LNCaP clone FGC (cell line): ENCODE data around the gene GAB2.

Source experiments
- DNase-seq: peaks from one replicate; pipeline ENCODE4 v3.0.0-alpha.2; 2011; ENCODE audit warnings: low read depth
- H3K4me3 ChIP-seq: 2 replicates; pipeline ENCODE4 v1.5.1; 2011; ENCODE audit warnings: mild to moderate bottlenecking, low read depth, low read length, control low read depth
- CTCF ChIP-seq: IDR thresholded peaks from 2 replicates; pipeline ENCODE4 v1.5.1; 2012; ENCODE audit warnings: mild to moderate bottlenecking; ENCODE audit not compliant: control insufficient read depth, insufficient read depth; ENCODE audit errors: extremely low read depth

The GAB2 gene

DNA sequence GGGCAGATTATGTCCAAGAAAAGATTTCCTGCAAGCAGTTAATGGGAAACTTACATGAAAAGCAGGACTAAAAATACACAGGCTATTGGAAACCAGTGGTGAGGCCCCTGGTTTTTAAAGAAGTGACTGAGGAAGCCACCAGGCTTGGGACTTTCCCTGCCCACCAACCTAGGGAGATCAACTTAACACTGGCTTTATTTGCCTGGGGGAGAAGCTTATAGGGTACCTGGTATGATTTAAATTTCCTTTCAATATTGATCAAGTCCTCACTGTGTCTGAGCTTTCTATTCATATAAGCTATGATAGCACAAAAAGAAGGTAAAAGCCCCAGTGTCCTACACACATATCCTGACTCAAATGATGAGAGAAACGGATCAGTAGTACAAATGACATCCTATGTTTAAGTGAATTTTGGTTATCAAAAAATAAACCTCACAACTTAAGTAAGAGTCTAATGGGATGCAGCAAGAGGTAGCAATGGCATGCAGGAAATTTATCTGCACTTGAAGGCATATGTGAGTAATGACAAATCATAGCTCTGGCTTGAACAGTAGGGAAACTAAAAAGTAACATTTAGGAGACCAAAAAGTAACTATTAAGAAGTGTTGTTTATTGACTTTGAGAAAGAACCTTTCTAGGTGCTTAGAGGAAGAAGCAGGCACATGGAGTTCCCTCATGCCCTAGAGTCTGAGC is 85.3 kb downstream of the GAB2 start:
- no peak for TF ChIP-seq CTCF
- no peak overlapping the region for H3K4me3 ChIP-seq
- no peak for DNase-seq

DNA sequence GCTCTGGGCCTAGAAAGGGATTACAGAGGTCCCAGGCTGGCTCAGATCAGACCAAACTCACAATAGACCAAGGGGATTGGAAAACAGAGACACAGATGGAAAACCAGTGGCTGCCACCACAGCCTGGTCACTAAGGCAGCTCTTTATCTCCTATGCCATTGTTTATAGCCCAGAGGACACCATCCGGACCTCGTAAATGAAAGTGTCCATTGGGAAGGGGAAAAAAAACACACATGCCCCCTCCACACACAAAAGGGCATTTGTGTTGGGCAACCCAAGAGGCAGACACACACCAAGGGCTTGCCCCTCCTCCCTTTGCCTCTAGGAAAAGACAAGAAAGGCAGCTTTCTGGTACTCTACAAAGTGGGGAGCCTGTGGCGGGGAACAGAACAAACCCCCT is 85.9 kb downstream of the GAB2 start:
- no peak for DNase-seq
- TF ChIP-seq CTCF, result no peak
- no peak overlapping the region for H3K4me3 ChIP-seq

GRCh38 chr11:78330361-78330760 is 87.3 kb downstream of the GAB2 start:
- H3K4me3 ChIP-seq, result no peak overlapping the region
- DNase-seq, result no peak
- TF ChIP-seq CTCF, result no peak

DNA sequence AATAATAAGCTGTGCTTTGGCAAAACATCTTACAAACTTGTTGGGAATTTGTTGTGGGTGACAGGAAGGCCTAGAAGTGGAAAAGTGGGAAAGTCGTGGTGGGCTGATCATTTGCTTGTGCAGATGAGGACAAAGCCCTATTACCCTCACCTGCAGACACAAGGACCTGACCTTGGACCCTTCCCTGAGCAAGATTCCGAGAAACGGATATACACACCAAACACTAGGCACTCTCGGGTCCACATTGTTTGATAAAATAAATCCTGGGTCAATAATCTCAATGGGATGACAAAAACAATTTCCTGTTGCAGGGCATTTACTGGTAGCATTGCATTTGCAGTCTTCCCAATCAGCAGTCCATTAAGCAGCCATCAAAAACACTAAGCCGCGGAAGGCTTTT is 89.7 kb downstream of the GAB2 start:
- DNase-seq, result no peak
- no peak overlapping the region for H3K4me3 ChIP-seq
- TF ChIP-seq CTCF, result no peak

DNA sequence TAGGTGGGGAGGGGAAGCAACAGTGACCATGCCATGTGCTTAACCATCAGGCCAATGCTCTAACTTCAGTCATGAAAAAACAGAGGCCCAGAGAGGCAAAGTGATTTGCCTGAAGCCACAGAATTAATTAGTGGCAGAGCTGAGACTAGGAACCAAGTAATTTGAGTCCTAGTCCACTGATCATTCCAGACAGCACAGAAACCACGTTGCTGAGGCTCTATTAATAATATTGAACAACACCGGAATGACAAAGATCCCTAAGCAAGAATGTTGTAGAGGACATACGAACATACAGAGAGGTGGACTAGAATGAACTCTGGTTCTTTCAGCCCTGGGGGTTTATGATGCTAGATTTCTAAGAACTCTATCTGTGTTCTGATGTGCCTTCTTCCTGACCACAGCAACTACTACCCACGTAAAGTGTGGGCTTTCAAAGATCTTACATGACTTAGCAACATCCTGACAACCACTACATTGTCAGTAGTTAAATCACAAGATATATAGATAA is 92.3 kb downstream of the GAB2 start:
- no peak overlapping the region for H3K4me3 ChIP-seq
- no peak for DNase-seq
- no peak for TF ChIP-seq CTCF

DNA sequence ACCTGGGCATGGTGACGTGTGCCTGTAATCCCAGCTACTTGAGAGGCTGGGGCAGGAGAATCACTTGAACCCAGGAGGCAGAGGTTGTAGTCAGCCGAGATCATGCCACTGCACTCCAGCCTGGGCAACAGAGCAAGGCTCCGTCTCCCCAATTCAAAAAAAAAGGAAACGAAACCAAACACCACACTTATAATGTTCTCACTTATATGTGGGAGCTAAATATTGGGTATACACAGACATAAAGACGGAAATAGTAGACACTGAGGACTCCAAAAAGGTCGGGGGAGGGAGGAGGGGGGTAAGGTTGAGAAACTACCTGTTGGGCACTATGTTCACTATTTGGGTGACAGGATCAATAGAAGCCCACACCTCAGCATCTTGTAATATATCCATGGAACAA is 94.3 kb downstream of the GAB2 start:
- no peak overlapping the region for H3K4me3 ChIP-seq

More for the DNA sequence above, 94.3 kb downstream of the GAB2 start:
- no peak for TF ChIP-seq CTCF
- DNase-seq, result no peak
